HepG2 (cell line): ENCODE measurements around the gene DPY19L3. TPM values are rescaled to one million over a fixed set of nuclear protein-coding genes. Genes with fewer than 3 reads are reported as not detected.

Experiments
- ATAC-seq: fragments of 200-7000 bp; cut with Tn5 transposase; 3 replicates; pipeline ENCODE4 v1.9.1; 2020; ENCODE audit warnings: mild to moderate bottlenecking, moderate library complexity
- BruUV-seq: library from RNA; stranded (reverse); fragments of 400-500 nt; replicated peaks from 2 replicates; lab custom pipeline; 2021; lab: Mats Ljungman, UMichigan
- CTCF ChIA-PET: fragments of 300-600 bp; formaldehyde crosslinking; extraction: SDS; loops from one replicate; lab custom pipeline; 2021; ENCODE audit warnings: low total read pairs, inconsistent platforms, low intra/inter-chr PET ratio; lab: Yijun Ruan, JAX
- POLR2A ChIA-PET: fragments of 350-600 bp; sonication (Branson Sonifier 250); formaldehyde crosslinking; loops from one replicate; lab custom pipeline; 2020; ENCODE audit warnings: antibody characterized with exemption, inconsistent platforms; lab: Yijun Ruan, JAX
- DNase-seq: peaks from one replicate; pipeline ENCODE4 v3.0.0-alpha.2; 2015; ENCODE audit warnings: low spot score
- FAIRE-seq: peaks from 3 replicates; lab custom pipeline; 2011; peaks lifted over from hg19 to GRCh38; lab: Jason Lieb, UNC
- H2AFZ ChIP-seq: one replicate; pipeline ENCODE4 v1.6.1; 2011; ENCODE audit warnings: low read length, inconsistent platforms
- H3K27ac ChIP-seq: fragments of 300-600 bp; 3 replicates; pipeline ENCODE4 v1.8.0; 2011; ENCODE audit warnings: mixed run types, mild to moderate bottlenecking, mixed read lengths, low read length, inconsistent platforms; ENCODE audit not compliant: insufficient read depth; ENCODE audit errors: extremely low read length
- H3K27me3 ChIP-seq, 2 experiments: fragments of 200-600 bp in 1 of 2; 2 replicates in 1 of 2; 3 replicates in 1 of 2; pipeline versions ENCODE4 v1.6.0 to v1.8.0; 2011; ENCODE audit warnings: low read length in 2 of 2, mild to moderate bottlenecking in 2 of 2, moderate library complexity in 2 of 2, inconsistent platforms in 1 of 2; ENCODE audit not compliant: insufficient read depth in 2 of 2, control insufficient read depth in 1 of 2
- H3K36me3 ChIP-seq, 2 experiments: fragments of 200-600 bp in 1 of 2; replicated peaks in 1 of 2; 2 replicates in 1 of 2; 3 replicates in 1 of 2; pipeline versions ENCODE4 v1.5.1 to v1.8.0; 2011; ENCODE audit warnings: low read length in 2 of 2, inconsistent platforms in 1 of 2; ENCODE audit not compliant: insufficient read depth in 2 of 2, control insufficient read depth in 1 of 2
- H3K4me1 ChIP-seq: 2 replicates; pipeline ENCODE4 v1.5.1; 2012; ENCODE audit warnings: low read length, inconsistent platforms; ENCODE audit not compliant: insufficient read depth
- H3K4me2 ChIP-seq: 2 replicates; pipeline ENCODE4 v1.6.0; 2011; ENCODE audit warnings: low read depth, low read length, inconsistent platforms
- H3K4me3 ChIP-seq, 3 experiments: fragments of 200-600 bp in 1 of 3; sonication (generic), shearing (Covaris generic) in 1 of 3; replicated peaks in 1 of 3; 2 replicates each; pipeline ENCODE4 v1.5.1; 2011 to 2016; ENCODE audit warnings: low read length in 3 of 3, inconsistent platforms in 2 of 3, low read depth in 2 of 3, mild to moderate bottlenecking in 2 of 3, control low read depth in 1 of 3, mixed read lengths in 1 of 3; ENCODE audit not compliant: insufficient read depth in 1 of 3
- H3K79me2 ChIP-seq: one replicate; pipeline ENCODE4 v1.6.1; 2011; ENCODE audit warnings: low read length, inconsistent platforms; ENCODE audit not compliant: insufficient read depth
- H3K9ac ChIP-seq: 2 replicates; pipeline ENCODE4 v1.6.0; 2011; ENCODE audit warnings: mild to moderate bottlenecking, low read depth, low read length, inconsistent platforms; ENCODE audit not compliant: insufficient read depth
- H3K9me3 ChIP-seq: 2 replicates; pipeline ENCODE4 v1.5.1; 2012; ENCODE audit warnings: mild to moderate bottlenecking, low read length
- H4K20me1 ChIP-seq: 2 replicates; pipeline ENCODE4 v1.6.0; 2011; ENCODE audit warnings: inconsistent platforms, mild to moderate bottlenecking, low read length, moderate library complexity; ENCODE audit not compliant: insufficient read depth
- KDM5B ChIP-seq: sonication (generic); formaldehyde crosslinking; IDR thresholded peaks from 2 replicates; pipeline ENCODE4 v1.4.0; 2020; ENCODE audit warnings: missing genetic modification reagents, mild to moderate bottlenecking, borderline replicate concordance
- MED13 ChIP-seq: sonication (generic); formaldehyde crosslinking; IDR thresholded peaks from 2 replicates; pipeline ENCODE4 v1.5.0; 2020; ENCODE audit warnings: missing genetic modification reagents
- YEATS4 ChIP-seq: sonication (generic); formaldehyde crosslinking; IDR thresholded peaks from 2 replicates; pipeline ENCODE4 v1.4.0; 2020; ENCODE audit warnings: missing genetic modification reagents, borderline replicate concordance
- ZBTB7A ChIP-seq: sonication (generic); formaldehyde crosslinking; IDR thresholded peaks from 2 replicates; pipeline ENCODE4 v1.8.0; 2022; ENCODE audit warnings: mild to moderate bottlenecking, missing genetic modification reagents
- ZFP82 ChIP-seq: sonication (generic); formaldehyde crosslinking; IDR thresholded peaks from 2 replicates; pipeline ENCODE4 v1.5.1; 2020; ENCODE audit warnings: mild to moderate bottlenecking, missing genetic modification reagents, borderline replicate concordance
- ZNF570 ChIP-seq: sonication (generic); formaldehyde crosslinking; IDR thresholded peaks from 2 replicates; pipeline ENCODE4 v1.4.0; 2020; ENCODE audit warnings: mild to moderate bottlenecking, missing genetic modification reagents, borderline replicate concordance
- ZNF747 ChIP-seq: sonication (generic); formaldehyde crosslinking; IDR thresholded peaks from 2 replicates; pipeline ENCODE4 v1.8.1; 2023; ENCODE audit warnings: missing genetic modification reagents, mild to moderate bottlenecking, borderline replicate concordance
- ZNF879 ChIP-seq: sonication (generic); formaldehyde crosslinking; IDR thresholded peaks from 2 replicates; pipeline ENCODE4 v1.8.1; 2023; ENCODE audit warnings: missing genetic modification reagents
- WGBS: methylation state at CpG from one replicate; pipeline ENCODE4 v1.1.6; 2017; ENCODE audit warnings: low lambda C conversion rate; 5-methylcytosine and 5-hydroxymethylcytosine counted together
- in situ Hi-C: cut with HindIII; loops from 2 replicates; pipeline ENCODE4 v1.10.0; 2017; ENCODE audit warnings: low pct_unique_long_range_greater_than_20kb; ENCODE audit not compliant: extremely low pct_ligation_motif_present
- intact Hi-C: fragments of 100-400 bp; cut with micrococcal nuclease; formaldehyde crosslinking; loops from one replicate; pipeline ENCODE4 v1.10.0; 2022; ENCODE audit not compliant: unreplicated experiment
- polyA plus RNA-seq, 8 experiments: library from polyadenylated mRNA; depleted of rRNA in 3 of 8; stranded (reverse) in 7 of 8; unstranded in 1 of 8; fragments of >200 nt; fragmentation: Illumina TruSeq in 4 of 8; extraction: Trizol in 4 of 8; gene quantifications; 2 replicates each; pipeline versions ENCODE4 v1.2.1 to v1.2.3, GENCODE V29; 2011 to 2016; ENCODE audit warnings: low read depth in 4 of 8, missing spikeins in 1 of 8, mixed read lengths in 1 of 8; ENCODE audit not compliant: insufficient read depth in 1 of 8
- total RNA-seq, 5 experiments: library from RNA; depleted of rRNA; stranded (reverse); fragments of >200 nt; fragmentation: Illumina TruSeq; extraction: Trizol; gene quantifications; 2 replicates each; pipeline ENCODE4 v1.2.3, GENCODE V29; 2016; ENCODE audit warnings: low read depth in 1 of 5
- TF ChIP-seq, protein P1 (sequence below): sonication (generic); formaldehyde crosslinking; IDR thresholded peaks from 2 replicates; pipeline ENCODE4 v1.5.0; 2020; ENCODE audit warnings: missing genetic modification reagents, mild to moderate bottlenecking, borderline replicate concordance

DPY19L3 gene
- total and polyA plus RNA-seq, 2 of the 13 experiments (the other 11 are each of a cell fraction or from before 2014, with no cell fraction given), result 21.6 to 25.2 TPM

DNA sequence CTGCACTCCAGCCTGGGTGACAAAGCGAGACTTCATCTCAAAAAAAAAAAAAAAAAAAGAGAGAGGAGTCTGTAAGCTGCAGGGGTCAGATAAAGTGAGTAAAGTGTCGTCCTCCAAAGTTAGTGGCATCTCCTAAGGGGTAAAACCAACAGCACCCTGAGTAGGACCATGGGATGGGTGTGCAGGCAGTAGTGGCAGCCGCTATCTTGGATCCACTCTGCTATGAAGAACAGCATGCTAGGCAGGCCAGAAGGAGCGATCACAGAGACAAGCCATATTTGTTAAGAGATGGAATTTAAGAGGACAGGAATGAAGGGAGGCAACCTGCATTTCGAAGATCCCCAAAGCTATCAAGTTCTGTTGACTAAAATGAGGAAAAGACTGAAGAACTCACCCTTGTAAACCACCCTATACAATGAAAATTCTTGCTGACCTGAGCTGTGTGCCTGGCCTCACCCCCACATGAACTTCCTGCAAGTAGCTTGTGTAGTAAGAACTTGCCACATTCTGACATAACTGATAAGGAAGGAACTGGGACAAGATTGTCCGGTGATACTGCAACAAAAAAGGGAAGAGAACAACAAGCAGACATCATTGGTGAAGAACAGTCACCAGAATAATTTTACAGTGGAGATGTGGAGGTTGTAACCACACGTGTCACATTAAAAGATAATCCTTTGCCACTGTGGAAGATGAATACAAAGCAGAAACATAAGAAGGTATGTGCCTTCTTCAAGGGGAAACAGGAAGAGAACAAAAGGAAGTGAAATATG, 16.2 kb downstream of the DPY19L3 start:
- TF ChIP-seq ZNF879 (CRISPR knock-in tag), result no peak
- no peak for TF ChIP-seq YEATS4 (CRISPR knock-in tag)
- no peak for TF ChIP-seq ZNF570 (CRISPR knock-in tag)
- TF ChIP-seq ZBTB7A (CRISPR knock-in tag), result no peak
- TF ChIP-seq KDM5B (CRISPR knock-in tag), result no peak
- TF ChIP-seq, protein P1, sequence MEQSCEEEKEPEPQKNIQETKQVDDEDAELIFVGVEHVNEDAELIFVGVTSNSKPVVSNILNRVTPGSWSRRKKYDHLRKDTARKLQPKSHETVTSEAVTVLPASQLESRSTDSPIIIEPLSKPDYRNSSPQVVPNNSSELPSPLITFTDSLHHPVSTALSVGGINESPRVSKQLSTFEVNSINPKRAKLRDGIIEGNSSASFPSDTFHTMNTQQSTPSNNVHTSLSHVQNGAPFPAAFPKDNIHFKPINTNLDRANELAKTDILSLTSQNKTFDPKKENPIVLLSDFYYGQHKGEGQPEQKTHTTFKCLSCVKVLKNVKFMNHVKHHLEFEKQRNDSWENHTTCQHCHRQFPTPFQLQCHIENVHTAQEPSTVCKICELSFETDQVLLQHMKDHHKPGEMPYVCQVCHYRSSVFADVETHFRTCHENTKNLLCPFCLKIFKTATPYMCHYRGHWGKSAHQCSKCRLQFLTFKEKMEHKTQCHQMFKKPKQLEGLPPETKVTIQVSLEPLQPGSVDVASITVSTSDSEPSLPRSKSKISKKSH (CRISPR knock-in tag), result no peak
- TF ChIP-seq ZNF747, result no peak
- TF ChIP-seq MED13 (CRISPR knock-in tag), result no peak
- TF ChIP-seq ZFP82 (CRISPR knock-in tag), result no peak
- Histone ChIP-seq H3K27me3 (no peaks in the 10 kb centered on the region; a peak in 1 of 5 replicates), H2AFZ (no peak overlapping the region), H3K4me1 (peaks cover 19% of the 10 kb centered on the region; the same call in 1 of the 2 replicates), H4K20me1 (no peaks in the 10 kb centered on the region), H3K27ac (no peak overlapping the region), H3K36me3 (peaks cover 2 to 4% of the 10 kb centered on the region in 2 experiments; a peak in 3 of 5 replicates), H3K9me3 (no peaks in the 10 kb centered on the region), H3K4me2 (no peak overlapping the region), H3K9ac (no peak overlapping the region), H3K4me3 (no peak overlapping the region), H3K79me2 (no peaks in the 10 kb centered on the region)
- ATAC-seq (no peak), FAIRE-seq (no peak), DNase-seq (no peak)
- ChIA-PET POLR2A (interaction anchor here (1.8 kb wide), 1 partner anchor 16 kb away, joined by 6 read pairs; the partner anchor contains the start of gene DPY19L3), CTCF (no interaction called here)
- intact Hi-C loops (no loop called here), in situ Hi-C loops (no loop called here)
- 82% methylated on average over 7 of the region's 7 CpGs for WGBS
- no TSS peak for BruUV-seq
